Globus pallidus (tissue), 1 donor: ENCODE data around the gene BICRAL.
"Not testable (repeated sequence)": the region's sequence is repeated elsewhere in the genome, so short reads cannot be mapped to it uniquely, and the experiment has no call there.

ENCODE experiments used
- DNase-seq: peaks from one replicate; pipeline ENCODE4 v3.0.0-alpha.2; 2015; ENCODE audit warnings: low spot score

The BICRAL gene

DNA sequence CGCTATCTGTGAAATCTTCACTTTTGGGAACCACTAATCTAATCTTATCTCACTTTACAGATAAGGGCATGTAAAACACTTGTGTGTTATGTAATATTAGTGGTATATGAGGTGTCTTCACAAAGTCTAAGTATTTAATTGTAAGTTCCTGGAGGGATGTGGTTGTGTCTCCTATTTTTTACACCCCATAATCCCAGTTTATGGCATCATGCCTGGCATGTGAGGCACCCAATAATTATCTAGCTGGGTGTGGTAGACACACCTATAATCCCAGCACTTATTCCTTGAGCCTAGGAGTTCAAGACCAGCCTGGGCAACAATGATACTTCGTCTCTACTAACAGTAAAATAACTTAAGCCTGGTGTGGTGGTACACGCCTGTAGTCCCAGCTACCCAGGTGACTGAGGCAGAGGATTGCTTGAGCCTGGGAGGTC is 19.4 kb upstream of the BICRAL start:
- no peak for DNase-seq

DNA sequence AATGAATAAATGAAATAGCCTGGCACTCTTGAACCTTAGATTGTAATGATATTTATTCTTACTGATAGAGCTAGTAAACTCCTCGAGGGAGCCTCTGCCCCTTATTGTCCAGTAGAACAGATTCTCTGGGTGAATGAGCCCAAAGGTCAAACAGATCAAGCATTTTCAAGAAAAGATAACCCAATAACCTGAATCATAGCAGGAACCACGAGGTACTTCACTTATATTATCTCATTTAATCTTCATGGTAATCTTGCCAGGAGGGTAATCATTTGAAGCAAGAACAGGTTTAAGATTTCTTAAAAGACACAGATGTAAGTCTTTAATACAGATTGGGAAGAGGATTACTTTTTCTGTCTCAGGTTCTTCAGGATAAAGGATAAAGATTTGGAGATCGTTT is 18.9 kb upstream of the BICRAL start:
- no peak for DNase-seq

DNA sequence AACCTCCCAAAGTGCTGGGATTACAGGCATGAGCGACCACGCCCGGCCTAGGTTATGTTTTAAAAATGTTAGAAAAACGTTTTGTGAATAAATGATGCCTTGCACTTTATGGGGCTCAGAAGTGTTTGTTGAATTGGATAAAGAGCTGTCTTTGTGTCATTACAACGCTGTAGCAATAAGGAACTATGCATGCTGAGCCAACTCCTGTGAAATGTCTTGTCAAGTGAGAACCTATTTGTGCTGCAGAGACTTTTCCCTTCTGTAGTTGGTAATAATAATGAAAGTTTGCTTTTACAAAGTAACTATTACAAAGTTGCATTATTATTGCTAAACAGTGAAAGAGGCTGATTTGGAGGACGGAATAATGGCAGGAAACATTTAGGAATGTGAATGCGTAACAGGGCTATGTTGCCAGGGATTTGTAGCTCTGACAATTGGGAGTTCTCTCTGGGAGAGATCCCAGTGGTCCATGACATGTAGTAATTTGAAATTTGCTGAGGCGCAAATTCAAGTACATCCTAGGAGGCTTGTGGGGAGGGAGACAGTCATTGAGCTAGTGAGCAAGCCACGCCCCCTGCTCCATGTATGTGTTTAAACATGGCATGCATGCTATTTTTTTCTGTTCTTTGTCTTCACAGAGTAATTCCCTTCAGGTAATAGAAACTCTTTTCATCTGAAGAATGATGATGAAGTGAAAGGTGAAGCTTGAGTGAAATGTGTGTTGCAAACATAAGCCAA is 16.8 kb upstream of the BICRAL start:
- no peak for DNase-seq

DNA sequence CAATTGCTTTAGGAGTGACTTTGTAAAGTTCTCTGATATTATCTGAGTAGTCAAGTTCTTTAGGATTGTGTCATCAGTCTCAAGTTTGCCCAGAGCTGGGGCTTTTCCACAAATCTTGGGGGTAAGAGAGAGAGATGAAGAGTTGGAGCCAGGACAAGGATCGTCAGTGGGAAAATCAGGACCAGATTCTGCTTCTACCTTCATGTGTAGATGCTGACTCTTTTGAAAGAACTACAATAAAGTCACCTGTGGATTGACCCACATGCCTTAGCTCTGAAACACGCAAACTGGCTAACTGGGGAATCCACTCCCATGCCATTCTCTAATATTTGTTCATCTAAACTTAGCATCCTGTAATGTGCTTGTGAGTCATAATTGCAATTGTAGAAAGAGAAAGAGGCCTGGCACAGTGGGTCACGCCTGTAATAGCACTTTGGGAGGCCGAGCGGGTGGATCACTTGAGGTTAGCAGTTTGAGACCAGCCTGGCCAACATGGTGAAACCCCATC is 15.6 kb upstream of the BICRAL start:
- no peak for DNase-seq

DNA sequence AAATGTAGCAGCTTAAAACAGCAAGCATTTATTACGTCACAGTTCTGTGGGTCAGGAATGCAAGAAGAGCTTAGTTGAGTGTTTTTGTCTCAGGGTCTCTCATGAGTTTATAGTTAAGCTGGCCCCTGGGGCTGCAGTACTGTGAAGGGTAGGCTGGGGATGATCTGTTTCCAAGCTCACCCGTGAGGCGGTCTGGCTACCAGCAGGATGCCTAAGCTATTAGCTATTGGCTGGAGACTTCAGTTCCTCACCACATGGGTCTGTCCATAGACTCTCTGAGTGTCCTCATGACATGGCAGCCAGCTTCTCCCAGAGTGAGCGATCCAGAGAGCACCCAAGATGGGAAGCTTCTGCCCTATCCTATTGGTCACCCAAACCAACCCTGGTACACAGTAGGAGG is 12.8 kb upstream of the BICRAL start:
- DNase-seq = no peak

DNA sequence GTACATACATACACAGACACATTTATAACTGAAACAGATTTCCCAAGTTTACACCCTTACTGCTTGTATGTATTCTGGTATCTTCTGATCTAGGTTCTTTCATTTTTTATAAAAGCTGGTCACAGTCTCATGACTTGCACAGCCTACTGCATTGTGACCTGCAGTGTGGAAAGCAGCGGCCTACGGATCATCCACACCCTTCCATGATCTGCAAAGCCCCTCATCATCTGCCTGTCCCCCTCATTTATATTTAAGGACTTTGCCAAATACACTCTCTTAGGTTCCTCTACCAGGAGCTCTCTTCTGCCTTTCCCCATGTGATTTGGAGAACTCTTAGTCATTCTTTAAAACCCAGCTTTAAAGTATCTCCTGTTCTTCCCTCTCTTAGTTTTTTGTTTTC is 12.0 kb upstream of the BICRAL start:
- DNase-seq = no peak

DNA sequence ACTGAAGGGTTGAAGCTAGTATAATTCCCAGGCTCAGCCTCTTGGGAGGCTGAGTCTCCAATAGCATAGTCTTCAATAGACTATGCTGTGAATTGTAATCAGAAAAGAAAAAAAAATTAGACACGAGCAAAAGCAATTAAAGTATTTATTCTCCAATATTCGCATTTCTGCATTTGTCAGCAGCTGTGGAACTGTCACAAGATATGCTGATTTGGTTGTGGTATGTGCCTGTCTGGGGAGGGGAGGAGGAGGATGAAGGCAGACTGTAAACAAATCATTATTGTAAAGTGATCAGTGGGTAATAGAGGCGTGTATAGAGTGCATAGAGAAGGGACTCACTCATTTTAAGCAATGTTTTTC is 10.1 kb upstream of the BICRAL start:
- no peak for DNase-seq

DNA sequence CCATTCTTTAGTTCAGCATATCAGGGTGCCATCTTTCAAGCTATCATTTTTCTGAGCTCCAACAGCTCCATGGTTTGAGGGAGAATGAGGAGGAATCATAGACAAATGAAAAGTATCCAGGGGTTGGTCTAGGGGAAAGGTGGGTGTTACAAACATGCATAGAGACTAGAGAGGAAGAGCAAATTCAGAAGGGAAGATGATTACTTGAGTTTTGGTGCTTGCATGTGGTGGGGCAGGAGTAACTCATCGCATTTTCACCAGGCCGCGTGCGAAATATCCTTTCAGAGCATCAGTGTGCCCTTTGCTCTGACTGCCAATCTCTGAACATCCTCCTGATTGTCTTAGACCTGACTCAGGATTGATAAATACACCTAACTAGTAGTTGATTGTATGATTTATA is 7.7 kb upstream of the BICRAL start:
- DNase-seq = no peak

DNA sequence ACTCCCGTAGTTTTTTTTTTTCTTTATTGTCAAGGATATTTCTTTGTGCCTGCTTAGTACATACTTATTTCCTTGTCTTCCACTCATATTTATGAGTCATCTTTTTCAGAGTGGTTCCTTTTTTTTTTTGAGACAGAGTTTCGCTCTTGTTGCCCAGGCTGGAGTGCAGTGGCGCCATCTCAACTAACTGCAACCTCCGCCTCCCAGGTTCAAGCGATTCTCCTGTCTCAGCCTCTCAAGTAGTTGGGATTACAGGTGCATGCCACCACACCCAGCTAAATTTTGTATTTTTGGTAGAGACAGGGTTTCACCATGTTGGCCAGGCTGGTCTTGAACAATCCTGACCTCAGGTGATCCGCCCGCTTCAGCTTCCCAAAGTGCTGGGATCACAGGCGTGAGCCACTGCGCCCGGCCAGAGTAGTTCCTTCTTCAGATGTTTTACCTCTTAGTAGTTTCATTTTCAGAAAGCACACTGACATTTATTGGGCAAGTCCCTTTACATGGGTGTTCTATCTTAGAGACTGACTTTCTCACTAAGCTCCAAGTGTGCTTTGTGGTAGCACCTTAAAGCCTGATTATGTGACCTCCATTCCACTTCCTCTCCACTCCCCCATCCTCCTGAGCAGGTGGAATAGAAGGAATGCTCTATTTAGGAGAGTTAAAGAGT is 6.9 kb upstream of the BICRAL start:
- DNase-seq = not testable (repeated sequence)

DNA sequence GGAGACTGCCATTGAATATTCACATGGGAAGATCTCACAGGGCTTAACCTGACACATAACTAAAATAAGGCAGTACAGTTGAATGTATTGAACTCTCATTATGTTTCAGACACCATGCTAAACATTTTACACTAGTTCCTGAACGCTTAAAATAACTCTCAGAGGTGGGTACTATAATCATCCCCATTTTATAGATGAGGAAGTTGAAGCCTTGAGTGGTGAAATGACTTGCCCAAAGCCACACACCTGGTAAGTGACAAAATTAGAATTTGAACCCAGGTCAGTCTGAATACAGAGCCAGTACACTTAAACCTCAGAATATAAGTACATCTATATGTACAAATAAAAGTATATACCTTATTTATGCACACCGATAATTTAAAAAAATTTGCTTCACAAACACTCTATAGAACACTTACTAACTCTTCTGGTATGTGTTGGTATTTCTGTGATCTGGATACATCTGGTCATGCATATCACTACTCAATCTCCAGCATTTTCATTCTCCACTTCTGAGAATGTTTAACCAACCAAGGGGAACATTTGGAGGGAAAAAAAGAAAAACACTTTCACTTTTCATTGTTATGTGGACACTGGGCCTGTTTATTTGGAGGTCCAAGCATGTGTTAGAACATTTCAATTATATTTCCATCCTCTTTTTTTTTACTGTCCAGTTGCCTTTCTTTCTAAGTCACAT is 4.6 kb upstream of the BICRAL start:
- no peak for DNase-seq

DNA sequence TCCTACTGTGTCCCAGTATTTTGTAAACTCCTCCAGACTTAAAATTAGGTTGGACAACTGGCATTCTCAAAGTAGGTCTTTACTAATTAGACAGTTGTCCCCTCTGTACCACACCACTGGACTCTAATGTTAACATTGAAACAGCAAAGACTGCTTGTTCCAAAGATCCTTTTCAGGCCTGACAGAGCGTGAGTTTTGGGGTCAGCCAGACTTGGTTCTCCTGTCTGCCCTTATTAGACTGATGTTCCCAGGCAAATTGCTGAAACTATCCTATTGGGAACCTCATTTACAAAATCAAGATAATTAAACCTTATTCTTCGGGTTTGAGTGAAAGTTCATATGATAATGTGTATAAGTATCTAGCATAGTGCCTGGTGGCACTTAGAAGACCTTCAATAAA is 3.7 kb upstream of the BICRAL start:
- no peak for DNase-seq

DNA sequence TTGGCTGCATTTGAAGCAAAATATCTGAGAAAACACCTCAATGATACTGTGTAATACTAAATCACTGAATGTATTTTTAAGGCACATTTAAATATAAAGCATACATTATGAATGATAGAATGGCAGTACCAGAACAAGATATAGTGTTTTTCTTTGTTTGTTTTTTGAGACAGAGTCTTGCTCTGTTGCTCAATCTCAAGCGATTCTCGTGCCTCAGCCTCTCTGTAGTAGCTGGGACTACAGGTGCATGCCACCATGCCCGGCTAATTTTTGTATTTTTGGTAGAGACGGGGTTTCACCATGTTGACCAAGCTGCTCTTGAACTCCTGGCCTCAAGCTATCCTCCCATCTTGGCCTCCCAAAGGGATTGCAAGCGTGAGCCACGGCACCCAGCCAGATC is 2.3 kb upstream of the BICRAL start:
- no peak for DNase-seq

DNA sequence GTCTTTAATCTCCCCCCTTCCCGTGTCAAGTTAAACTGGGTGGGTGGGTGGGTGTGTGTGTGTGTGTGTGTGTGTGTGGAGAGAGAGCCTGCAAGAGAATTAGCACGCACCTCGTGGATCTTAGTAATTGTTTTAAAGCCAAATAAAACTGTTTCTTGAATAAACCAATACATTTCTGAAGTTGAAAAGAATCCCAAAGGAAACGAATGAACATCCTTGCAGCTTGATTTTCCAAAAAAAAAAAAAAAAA is 381 bp upstream of the BICRAL start:
- DNase-seq = no peak

DNA sequence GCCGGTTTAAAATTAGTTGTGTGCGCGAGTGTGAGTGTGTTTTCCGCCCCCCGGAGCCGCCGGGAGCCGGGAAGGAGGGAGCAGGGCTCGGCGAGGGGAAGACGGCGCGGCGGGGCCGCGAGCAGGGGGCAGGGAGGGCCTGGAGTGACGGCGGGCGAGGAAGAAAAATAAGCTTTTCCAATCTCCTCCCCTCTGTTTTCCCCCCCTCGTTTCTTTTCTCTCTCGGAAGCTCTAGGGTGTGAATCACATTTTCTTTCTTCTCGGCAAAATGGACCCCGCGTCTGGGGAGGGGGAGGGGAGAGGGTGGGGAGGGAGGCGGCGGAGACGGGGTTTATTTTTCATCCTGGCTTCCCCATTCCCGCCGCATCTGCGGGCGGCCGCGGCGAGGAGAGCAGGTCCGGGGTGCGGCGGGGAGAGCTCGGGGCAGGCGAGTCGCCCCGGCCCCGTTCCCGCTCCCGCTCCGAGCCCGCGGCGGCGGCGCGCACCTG is 881 bp downstream of the BICRAL start:
- DNase-seq = peak; percentile 88

DNA sequence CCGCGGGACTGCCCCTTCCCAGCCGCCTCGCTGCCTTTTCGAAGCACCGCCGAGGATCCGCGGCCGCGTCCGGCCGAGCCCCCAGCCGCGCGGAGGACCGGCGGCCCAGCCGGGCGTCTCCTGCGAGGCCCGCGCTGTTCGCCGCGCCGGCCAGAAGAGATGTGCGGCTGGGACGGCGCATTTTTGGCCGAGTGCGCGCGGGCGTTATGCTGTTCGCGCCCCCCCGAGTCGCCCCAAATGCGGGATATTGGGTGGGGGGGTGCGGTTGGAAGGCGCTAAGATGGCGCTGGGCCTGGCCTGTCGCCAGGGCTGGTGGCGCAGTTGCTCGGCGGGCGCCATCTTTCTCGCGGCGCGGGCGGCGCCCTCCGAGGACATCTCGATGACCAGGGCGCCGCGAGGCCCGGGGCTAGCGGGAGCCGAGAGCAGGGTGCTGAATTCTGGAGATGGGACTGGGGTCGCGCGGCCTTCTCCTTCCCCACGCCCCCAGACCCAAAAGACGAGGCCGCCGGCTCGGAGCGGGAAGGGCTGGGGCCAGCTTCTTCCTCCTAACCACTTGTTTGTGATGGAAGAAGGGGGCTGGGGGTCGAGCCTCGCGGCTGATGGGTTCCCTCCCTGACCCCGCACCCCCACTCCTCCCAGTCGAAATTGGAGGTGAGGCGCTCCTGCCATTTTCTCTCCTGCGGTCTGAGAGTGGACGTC is 1.5 kb downstream of the BICRAL start:
- peak; percentile 73 for DNase-seq

DNA sequence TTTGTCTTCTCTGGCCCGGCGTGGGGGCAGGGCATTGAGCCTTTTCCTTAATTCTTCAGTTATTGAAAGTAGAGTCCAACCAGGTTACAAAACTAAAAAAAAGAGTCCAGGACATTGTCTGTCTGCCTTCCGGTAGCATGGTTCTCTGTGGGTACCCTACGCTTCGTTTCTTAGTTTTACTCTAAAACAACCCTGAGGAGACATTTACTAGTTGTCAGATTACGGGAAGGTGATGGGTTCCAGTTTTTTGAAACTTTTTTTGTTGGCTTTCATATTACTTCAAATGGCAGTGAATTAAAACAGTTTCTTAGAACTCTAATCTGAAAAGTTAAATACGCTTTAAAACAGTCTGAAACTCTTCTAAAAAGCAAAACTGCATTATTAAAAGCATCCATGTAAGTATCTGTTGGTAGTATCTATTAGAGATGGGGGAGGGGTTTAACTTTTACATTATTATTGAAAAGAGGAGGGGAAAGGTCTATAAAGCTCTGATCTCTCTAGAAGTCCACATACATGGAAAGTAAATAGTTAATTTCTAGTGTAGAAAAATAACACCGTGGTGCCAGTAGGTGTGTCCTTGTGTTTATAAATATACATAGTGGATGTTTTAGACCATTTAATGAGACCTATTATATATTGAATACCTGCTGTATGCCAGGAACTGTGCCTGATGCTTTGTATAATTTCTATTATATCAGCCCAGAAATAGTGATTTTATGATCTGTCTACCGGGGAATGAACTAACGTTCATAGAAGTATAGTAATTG is 2.2 kb downstream of the BICRAL start:
- no peak for DNase-seq

DNA sequence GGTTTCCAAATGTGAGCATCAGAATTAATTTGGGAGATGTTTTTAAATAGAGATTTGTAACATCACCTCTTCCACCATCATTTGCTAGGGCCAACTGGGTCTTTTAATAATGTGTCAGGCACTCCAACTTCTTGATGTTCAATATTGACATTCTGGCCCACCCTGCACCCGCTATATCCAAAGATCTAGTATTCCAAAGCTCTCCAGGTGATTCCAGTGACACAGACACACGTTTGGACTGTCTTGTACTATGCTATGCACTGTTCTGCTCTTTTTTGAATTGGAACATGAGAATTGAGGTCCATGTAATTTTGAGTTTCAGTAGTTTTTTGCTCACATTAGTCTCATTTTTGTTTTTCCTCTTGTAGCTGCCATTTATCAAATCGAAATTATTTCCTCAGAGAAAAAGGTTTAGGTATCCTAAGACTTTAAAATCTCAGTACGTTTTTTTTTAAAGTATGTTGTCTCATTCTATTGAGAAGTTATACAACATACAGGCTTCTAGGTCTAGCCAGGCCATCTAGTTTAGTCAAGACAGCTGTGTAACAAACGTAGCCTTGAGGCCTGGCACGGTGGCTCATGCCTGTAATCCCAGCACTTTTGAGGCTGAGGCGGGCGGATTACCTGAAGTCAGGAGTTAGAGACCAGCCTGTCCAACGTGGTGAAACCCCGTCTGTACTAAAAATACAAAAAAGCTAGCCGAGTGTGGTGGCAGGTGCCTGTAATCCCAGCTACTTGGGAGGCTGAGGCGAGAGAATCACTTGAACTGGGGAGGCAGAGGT is 3.1 kb downstream of the BICRAL start:
- DNase-seq = no peak

DNA sequence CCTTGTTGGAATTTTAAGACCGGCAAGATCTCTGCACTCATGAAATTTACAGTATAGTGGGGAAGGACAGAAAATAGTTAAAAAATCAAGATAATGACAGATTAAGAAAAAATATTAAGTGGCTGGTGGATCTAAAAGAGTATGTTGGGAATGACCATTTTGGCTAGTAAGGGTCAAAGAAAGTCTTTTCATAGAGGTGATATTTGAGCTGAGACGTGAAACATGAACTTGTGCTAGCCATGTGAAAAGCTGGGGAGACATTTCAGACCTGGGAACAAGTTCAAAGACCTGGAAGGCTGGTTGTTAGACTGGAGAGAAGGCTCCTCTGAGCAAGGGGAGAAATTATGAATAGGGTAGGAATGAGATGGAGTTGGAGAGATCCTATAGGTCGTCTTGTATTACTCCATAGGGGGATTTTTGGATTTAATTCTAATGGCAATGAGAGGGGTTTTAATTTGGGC is 4.7 kb downstream of the BICRAL start:
- DNase-seq = no peak

DNA sequence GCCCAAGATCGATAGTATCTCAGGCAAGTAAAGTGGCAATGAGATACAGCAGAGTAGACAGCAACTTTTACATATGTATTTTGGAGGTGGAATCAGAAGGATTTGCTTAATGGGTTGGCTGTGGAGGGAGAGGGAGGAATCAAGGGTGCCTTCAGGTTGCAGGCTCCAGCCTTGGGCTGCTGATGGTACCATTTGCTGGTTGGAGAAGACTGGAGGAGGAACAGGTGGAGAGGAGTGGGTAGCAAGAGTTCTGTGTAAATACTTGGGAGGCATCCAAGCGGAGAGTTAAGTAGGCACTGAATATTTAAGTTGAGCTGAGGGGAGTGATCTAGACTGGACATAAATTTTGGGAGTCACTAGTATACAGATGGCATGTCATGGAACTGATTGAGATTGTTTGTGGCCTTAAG is 5.2 kb downstream of the BICRAL start:
- no peak for DNase-seq

DNA sequence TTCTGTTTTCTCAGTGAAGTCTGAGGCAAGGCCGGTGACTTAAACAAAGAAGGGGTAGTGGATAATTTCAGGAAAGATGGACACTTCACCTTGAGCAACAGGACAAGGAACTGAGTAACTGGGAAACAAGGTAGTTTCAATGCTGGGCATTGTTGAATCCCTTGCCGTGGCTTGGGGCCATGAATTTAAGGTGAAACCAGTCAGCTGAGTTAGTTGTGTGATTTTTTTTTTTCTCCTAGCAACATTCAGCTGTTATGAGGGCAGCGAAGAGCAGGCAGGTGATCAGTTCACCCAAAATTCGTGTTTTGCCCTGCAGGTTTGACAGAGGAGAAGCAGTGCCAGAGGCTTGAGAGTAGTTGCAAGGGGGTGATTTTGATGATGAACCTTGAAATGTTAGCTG is 6.8 kb downstream of the BICRAL start:
- no peak for DNase-seq
